Measurements from ENCODE around the gene IFT57.

IFT57 gene

GRCh38 chr3:108185536-108185935, 36.7 kb downstream of the IFT57 start:
- H3K27ac ChIP-seq (ENCODE audit: low read length) = no peak overlapping the region
- no peak overlapping the region for H3K4me2 ChIP-seq (ENCODE audit: insufficient read depth, low read length)
- DNase-seq = no peak
- no peak overlapping the region for H2AFZ ChIP-seq (ENCODE audit: low read depth, low read length)
- no peaks in the 10 kb centered on the region for H4K20me1 ChIP-seq (ENCODE audit: insufficient read depth, low read length)
- H3K9me3 ChIP-seq (ENCODE audit: insufficient read depth, low read length, severe bottlenecking) = no peaks in the 10 kb centered on the region
- no peak for ATAC-seq (ENCODE audit: insufficient read depth, low read depth)
- H3K27me3 ChIP-seq (ENCODE audit: insufficient read depth, low read length, poor library complexity) = no peaks in the 10 kb centered on the region
- no peak overlapping the region for H3K9ac ChIP-seq (ENCODE audit: low read depth, low read length)
- peaks cover 5% of the 10 kb centered on the region; the same call in 1 of the 2 replicates for H3K36me3 ChIP-seq (ENCODE audit: insufficient read depth, low read length)
- no peak for TF ChIP-seq CTCF (IDR thresholded peaks at IDR 0.05; ENCODE audit: borderline replicate concordance, extremely low read depth, low read length, poor library complexity, severe bottlenecking)
- no peak for TF ChIP-seq EZH2 (IDR thresholded peaks at IDR 0.05; ENCODE audit: borderline replicate concordance, low read depth, low read length, severe bottlenecking)
- H3K4me3 ChIP-seq (ENCODE audit: low read depth in 1 of 2, low read length in 2 of 2) = no peak overlapping the region
- H3K4me1 ChIP-seq (ENCODE audit: insufficient read depth, low read length) = no peaks in the 10 kb centered on the region
- no peaks in the 10 kb centered on the region for H3K79me2 ChIP-seq (ENCODE audit: insufficient read depth, low read length)

DNA sequence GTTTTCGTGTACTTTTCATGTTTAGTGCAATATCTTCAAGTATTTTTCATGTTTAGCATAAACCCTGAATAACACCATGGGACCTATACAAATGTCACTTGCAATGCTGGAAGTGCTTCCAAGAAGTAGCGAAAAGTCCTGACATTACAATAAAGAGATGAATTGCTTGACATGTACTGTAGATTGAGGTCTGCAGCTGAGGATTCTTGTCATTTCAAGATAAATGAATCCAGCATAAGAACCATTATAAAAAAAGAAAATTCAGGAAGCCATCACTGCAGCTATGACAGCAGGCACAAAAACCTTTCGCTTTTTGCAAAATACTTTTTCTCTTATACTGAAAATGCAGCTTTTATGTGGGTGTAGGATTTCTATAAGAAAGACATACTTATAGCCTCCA, 37.4 kb downstream of the IFT57 start:
- Histone ChIP-seq H3K27me3 (ENCODE audit: insufficient read depth, low read length, poor library complexity) (no peaks in the 10 kb centered on the region), H3K4me2 (ENCODE audit: insufficient read depth, low read length) (no peak overlapping the region), H3K9ac (ENCODE audit: low read depth, low read length) (no peak overlapping the region), H4K20me1 (ENCODE audit: insufficient read depth, low read length) (no peaks in the 10 kb centered on the region), H3K36me3 (ENCODE audit: insufficient read depth, low read length) (no peaks in the 10 kb centered on the region), H3K4me3 (ENCODE audit: low read depth in 1 of 2, low read length in 2 of 2) (no peak overlapping the region), H2AFZ (ENCODE audit: low read depth, low read length) (no peak overlapping the region), H3K9me3 (ENCODE audit: insufficient read depth, low read length, severe bottlenecking) (no peaks in the 10 kb centered on the region), H3K4me1 (ENCODE audit: insufficient read depth, low read length) (no peaks in the 10 kb centered on the region), H3K79me2 (ENCODE audit: insufficient read depth, low read length) (no peaks in the 10 kb centered on the region), H3K27ac (ENCODE audit: low read length) (no peak overlapping the region)
- ATAC-seq (ENCODE audit: insufficient read depth, low read depth) = no peak
- DNase-seq = no peak
- TF ChIP-seq CTCF (IDR thresholded peaks at IDR 0.05; ENCODE audit: borderline replicate concordance, extremely low read depth, low read length, poor library complexity, severe bottlenecking) = no peak
- TF ChIP-seq EZH2 (IDR thresholded peaks at IDR 0.05; ENCODE audit: borderline replicate concordance, low read depth, low read length, severe bottlenecking) = no peak

DNA sequence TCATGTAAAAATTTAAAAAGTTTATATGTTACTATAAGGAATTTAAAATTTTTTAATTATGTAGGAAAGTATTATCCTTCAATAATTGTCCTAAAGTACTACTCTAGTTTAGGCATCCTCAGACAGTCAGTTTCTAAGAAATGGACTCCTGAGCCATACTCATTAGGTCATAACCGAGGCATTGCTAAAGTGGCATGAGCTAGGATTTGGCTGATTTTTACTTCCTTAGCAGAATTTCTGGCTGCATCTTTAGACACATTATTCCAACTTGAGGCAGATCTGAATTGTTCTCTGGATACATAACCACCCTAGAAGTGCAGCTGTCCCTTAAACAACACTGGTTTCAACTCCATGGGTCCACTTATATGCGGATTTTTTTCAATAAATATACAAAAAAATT, 38.3 kb downstream of the IFT57 start:
- H3K4me1 ChIP-seq (ENCODE audit: insufficient read depth, low read length) = no peaks in the 10 kb centered on the region
- no peak overlapping the region for H3K27ac ChIP-seq (ENCODE audit: low read length)
- H3K27me3 ChIP-seq (ENCODE audit: insufficient read depth, low read length, poor library complexity) = no peaks in the 10 kb centered on the region
- H3K36me3 ChIP-seq (ENCODE audit: insufficient read depth, low read length) = no peaks in the 10 kb centered on the region
- no peaks in the 10 kb centered on the region for H3K79me2 ChIP-seq (ENCODE audit: insufficient read depth, low read length)
- no peak overlapping the region for H3K4me3 ChIP-seq (ENCODE audit: low read depth in 1 of 2, low read length in 2 of 2)
- no peak overlapping the region for H2AFZ ChIP-seq (ENCODE audit: low read depth, low read length)
- TF ChIP-seq CTCF (IDR thresholded peaks at IDR 0.05; ENCODE audit: borderline replicate concordance, extremely low read depth, low read length, poor library complexity, severe bottlenecking) (no peak), EZH2 (IDR thresholded peaks at IDR 0.05; ENCODE audit: borderline replicate concordance, low read depth, low read length, severe bottlenecking) (no peak)
- H3K9me3 ChIP-seq (ENCODE audit: insufficient read depth, low read length, severe bottlenecking) = no peaks in the 10 kb centered on the region
- no peaks in the 10 kb centered on the region for H4K20me1 ChIP-seq (ENCODE audit: insufficient read depth, low read length)
- DNase-seq = no peak
- no peak overlapping the region for H3K9ac ChIP-seq (ENCODE audit: low read depth, low read length)
- ATAC-seq (ENCODE audit: insufficient read depth, low read depth) = no peak
- no peak overlapping the region for H3K4me2 ChIP-seq (ENCODE audit: insufficient read depth, low read length)

DNA sequence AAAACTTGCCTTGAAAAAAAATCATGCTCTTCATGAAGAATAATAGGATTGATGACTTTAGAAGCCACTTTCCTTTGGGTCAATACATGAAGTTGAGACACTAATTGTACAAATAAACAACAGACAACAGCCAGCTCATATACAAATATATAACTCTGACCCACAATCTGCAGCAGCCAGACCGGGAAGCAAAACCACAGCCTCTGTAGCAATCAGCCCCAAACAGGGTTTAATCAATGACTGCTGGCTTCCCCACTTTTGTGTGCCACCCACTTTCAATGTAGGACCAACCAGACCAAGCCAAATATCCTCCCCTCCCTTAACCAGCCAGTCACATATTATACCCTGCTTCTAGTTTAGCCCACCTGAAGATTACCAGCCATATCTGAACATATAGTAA, 39.0 kb downstream of the IFT57 start:
- Histone ChIP-seq H3K4me2 (ENCODE audit: insufficient read depth, low read length) (no peak overlapping the region), H4K20me1 (ENCODE audit: insufficient read depth, low read length) (no peaks in the 10 kb centered on the region), H3K4me3 (ENCODE audit: low read depth in 1 of 2, low read length in 2 of 2) (no peak overlapping the region), H3K9me3 (ENCODE audit: insufficient read depth, low read length, severe bottlenecking) (no peaks in the 10 kb centered on the region), H2AFZ (ENCODE audit: low read depth, low read length) (no peak overlapping the region), H3K27ac (ENCODE audit: low read length) (no peak overlapping the region), H3K9ac (ENCODE audit: low read depth, low read length) (no peak overlapping the region), H3K79me2 (ENCODE audit: insufficient read depth, low read length) (no peaks in the 10 kb centered on the region), H3K27me3 (ENCODE audit: insufficient read depth, low read length, poor library complexity) (no peaks in the 10 kb centered on the region), H3K36me3 (ENCODE audit: insufficient read depth, low read length) (no peaks in the 10 kb centered on the region), H3K4me1 (ENCODE audit: insufficient read depth, low read length) (no peaks in the 10 kb centered on the region)
- TF ChIP-seq CTCF (IDR thresholded peaks at IDR 0.05; ENCODE audit: borderline replicate concordance, extremely low read depth, low read length, poor library complexity, severe bottlenecking) = no peak
- TF ChIP-seq EZH2 (IDR thresholded peaks at IDR 0.05; ENCODE audit: borderline replicate concordance, low read depth, low read length, severe bottlenecking) = no peak
- ATAC-seq (ENCODE audit: insufficient read depth, low read depth) (no peak), DNase-seq (no peak)
